Renal cortical epithelial cell (primary cell): ENCODE data around the gene AHNAK2. TPM values are rescaled to one million over a fixed set of nuclear protein-coding genes. Genes with fewer than 3 reads are reported as not detected.

Experiments used
- DNase-seq: peaks from one replicate; pipeline ENCODE4 v3.0.0-alpha.2; 2011; ENCODE audit warnings: low read depth
- total RNA-seq: library from RNA; depleted of rRNA; stranded (reverse); fragments of >200 nt; gene quantifications from 2 replicates; pipeline ENCODE4 v1.2.3, GENCODE V29; 2014

AHNAK2 gene
- total RNA-seq, 1 donor from 2014 or later = 60.5 TPM

DNA sequence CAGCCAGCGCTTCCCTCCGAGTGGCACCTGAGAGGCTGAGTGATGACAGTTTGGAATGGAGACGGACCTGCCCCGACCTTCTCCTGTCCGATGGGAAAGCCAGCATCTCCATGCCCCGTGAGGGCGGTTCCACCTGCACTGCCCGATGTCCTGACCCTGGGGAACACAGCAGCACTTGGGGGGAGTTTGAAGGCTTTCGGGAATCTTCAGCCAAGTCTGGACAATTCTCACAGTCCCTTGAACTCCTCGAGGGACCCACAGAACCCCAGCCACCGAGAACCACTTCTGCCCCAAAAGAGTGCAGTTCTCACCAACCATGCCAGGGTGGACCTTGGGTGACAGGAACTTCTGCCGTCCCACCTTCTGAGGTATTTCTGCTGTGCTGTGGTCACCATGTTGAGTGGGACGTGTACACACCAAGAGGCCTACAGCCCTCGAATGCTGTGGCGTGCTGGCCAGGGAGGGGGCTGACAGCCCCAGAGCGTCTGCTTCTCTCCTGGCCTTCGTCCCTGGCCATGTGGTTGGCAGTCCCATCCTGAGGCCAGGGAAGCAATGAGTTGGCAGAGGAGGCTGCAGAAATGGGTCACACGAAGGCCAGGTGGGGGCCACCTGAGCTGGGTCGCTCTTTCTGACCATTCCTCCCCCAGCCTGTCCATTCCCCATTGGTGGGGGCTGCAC is 8.5 kb upstream of the AHNAK2 start:
- DNase-seq = no peak

DNA sequence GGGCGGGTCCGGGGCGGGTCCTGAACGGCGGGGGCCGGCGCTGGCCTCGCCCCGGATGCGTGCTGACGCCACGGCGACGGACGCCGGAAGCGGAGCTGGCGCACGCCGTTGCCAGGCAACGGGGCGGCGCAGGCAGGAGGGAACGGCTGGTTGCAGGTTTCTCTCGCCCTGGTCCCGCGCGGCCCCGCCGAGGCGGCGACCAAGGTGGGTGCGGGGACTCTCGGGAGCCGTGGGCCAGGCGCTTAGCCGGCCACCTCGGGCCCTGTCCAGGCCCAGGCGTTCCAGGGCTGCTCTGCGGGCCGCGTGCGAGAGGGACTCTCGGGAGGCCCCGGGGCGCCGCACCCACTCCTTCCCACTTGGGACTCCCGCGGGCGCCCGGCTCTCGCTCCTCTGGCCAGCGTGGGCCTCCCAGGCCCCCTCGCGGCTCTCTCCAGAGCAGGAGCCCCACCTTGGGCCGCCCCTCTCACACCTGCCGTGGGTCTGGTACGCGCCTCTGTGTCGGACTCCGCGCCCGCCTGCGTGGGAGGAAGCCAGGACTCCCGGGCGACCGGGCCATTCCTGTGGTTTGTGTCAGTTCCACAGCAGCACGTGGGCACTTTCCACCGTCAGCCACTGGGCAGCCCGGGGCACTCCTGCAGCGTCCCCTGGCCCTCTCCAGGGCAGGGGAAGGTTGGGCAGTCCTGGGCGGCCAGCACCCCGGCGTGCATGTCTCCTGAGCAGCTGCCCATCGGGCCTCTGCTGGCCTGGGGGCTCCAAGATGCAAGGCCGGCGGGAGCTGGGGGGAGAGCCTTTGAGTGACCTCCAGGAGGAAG is 7.7 kb upstream of the AHNAK2 start, which contains the start of gene CLBA1:
Gene CLBA1, plus strand, starts transcription at position 114 of the 812 bp plus-strand sequence. Its CDS starts 644 bp downstream, at position 758.
- DNase-seq = peak; percentile 69

DNA sequence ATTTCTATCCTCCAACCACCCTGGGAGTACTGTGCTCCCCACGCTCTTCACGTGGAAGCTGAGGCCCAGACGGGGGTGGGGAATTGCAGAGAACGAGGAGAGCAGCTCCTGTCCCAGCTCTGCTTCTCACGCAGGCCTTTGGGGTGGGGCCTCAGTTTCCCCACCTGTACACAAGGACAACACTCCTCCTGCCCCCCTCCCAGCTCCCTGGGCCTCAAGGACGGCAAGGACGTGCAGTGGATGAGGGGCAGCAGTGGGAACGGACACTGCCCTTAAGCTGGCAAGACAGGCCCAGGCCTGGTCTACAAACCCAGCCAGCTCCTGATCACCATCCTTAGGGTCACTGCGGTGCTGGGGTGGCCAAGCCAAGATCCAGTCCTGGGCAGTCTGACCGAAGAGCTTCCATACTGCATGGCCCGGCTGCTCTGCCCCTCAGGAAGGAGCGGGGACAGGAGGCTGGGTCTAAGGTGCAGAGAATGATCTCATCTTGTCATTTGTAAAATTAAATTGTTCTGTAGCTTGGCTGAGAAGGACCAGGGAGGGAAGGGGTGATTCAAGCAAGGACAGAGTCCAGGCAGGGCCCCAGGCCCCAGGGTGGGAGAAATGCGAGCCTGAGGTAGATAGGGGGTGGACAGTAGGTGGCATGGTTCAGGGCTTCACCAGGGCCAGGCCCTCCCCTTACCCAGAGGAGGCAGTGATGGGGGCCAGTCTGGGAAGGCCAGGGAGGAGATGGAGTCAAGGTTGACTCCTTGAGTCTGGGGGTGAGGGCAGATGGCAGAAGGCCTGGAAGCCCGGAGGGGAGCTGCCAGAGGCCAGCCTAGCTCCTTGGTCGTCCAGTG is 6.1 kb upstream of the AHNAK2 start:
- no peak for DNase-seq

DNA sequence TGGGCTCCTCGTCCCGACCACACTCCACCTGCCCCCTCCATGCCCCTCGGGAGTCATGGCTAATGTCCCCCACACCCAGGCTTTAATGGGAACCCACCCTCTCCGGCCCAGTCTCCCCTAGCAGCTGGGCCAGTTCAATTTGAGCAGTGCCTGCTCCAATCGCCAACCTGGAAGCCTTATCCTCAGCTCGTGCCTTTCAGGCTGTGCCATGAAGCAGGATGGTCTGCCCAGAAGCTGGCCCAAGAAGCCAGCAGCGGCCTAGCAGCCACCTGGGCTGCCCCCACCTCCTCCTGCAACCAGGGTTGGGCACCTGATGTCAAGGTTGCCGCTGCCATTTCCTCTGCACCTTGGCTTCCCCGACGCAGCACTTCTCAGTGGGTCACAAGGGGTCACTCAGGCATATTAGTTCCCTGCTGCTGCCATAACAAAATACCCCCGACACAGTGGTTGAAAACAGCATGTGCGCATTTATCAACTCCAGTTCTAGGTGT is 5.1 kb upstream of the AHNAK2 start:
- no peak for DNase-seq

DNA sequence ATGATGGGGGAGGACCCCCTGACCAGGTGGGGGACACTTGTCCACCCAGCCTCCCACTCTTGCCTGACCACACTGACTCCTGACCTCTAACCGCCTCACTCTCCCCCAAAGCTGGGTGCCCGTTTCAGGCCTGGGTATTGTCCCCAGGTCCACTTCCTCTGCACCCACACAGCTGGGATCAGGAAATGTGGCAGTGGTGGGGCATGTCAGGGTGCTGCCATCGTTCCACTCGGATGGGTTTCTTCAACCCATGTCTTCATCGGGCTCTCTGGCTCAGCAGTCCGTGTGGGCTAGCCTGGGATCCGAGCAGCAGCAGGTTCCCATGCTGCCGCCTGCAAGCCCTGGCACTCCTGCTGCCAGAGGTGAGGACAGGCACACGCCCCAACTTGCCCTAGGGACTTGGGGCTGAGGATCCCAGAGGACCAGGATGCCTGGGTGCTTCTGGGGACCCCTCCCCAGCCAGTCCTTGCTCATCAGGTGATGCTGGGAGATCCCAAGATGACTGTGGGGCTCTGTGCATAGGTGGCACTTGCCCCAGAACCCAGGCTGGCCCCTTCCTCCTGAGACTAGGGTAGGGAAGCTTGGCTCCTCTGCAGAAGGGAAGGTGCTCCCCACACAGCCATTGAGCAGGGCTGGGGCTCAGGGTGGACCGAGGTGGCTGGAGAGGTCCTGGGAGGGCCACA is 4.5 kb upstream of the AHNAK2 start:
- DNase-seq = no peak

DNA sequence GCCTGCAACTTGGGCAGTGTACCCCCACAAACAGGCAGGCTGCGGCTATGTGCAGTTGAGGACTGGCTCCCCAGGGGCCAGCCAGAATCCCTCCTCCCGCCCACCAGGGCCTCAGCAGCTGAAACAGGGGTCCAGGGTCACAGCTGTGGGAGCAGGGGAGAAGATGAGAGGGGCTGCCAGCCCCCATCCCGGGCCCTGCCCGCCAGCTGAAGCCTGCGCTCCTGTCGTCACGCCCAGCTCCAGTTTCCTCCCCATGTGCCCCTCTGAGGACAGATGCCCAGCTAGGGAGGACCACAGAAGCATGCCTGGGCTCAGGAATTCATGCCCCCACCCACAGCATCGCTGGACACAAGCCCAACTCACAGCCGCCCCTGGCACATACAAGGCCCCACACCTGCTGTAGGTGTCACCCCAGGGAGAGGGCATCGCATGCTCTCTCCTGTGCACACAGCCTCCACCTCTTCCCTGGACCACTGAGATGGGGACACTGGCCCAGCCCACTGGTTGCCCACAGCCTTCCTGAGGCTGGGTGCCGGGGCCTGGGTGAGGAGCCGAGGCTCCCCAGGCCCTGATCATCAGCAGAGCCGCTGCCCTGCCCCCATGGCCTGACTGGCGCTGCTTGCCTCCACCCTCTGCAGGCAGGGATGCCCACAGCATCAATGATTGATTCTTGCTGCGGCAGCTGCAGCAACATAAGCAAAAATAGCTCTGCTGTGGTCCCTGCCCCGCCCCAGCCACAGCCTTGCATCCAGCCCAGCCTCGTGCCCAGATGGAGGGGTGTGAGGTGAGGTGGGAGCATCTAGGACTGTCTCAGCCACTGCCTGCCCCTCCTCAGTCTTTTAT is 3.7 kb upstream of the AHNAK2 start:
- DNase-seq = no peak

DNA sequence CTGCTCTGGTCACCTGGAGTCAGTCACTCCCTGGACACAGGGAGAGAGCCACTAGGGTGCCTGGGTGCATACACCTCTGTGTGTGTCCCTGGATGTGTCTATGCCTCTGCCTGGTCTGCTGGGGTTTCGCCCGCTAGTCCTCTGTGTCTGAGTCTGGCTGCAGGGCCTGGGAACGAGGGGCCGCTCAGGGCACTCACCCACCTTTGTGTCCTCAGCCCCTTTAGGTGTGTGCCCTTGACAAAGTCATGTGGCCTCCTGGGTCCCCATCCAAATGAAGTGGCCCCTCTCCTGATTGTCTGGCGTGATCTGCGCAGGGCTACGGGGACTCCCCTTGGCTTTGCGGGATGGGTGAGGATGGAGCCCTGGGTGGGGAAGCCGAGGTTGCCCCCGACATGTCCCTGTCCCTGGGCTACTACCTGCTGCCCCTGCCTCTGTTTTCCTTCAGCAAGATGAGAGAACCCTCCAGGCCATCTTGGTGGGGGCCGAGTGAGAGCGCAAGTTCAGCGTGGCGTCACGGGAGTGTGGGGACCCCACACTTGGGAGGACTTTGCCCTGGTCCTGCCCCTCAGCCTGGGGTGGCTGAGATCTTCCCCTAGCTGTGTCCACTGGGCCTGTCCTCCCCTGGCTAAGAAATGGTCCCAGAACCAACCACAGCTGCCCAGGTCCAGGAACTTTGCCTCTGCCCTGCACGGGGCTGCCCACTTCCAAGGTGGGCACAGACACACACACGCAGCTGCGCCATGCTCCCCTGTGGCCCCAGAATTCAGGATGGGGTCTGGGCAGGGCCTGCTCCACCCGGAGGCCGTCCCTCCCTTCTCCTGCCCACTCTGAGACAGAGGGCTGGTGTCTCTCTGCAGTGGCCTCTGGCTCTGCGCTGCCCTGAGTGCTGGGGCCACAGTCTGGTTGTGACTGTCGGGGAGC is 2.7 kb upstream of the AHNAK2 start:
- no peak for DNase-seq

DNA sequence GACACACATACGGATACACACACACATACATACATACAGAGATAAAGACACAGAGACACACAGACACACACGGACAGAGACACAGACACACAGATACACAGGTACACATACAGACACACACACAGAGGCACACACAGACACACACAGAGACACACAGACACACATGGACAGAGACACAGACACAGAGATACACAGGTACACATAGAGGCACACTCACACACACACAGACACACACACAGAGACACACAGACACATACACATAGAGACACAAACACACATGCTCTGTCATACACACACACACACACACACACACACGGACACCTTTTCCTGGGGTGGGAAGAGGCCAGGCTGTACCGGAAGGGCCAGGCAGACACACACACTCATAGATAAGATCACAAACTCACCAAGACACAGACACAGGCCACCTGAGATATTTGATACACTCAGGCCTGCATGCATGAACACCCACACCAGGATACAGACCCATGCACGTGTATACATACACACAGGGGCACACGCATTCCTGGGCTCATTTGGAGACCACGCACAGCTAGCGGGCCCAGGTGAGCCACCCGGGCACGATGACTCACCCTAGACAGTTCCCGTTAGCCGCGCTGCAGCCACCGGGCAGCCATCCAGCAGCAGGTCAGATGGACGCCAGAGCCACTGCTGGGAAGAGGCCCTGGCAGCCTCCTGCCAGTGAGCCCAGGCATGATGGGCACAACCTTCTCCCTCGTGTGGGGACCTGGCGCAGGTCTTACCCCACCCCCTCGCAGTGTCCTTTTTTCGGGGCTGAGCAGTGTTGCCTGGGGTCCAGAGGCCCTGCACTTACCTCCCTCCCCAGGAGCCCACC is 1.8 kb upstream of the AHNAK2 start:
- DNase-seq = peak; percentile 74

DNA sequence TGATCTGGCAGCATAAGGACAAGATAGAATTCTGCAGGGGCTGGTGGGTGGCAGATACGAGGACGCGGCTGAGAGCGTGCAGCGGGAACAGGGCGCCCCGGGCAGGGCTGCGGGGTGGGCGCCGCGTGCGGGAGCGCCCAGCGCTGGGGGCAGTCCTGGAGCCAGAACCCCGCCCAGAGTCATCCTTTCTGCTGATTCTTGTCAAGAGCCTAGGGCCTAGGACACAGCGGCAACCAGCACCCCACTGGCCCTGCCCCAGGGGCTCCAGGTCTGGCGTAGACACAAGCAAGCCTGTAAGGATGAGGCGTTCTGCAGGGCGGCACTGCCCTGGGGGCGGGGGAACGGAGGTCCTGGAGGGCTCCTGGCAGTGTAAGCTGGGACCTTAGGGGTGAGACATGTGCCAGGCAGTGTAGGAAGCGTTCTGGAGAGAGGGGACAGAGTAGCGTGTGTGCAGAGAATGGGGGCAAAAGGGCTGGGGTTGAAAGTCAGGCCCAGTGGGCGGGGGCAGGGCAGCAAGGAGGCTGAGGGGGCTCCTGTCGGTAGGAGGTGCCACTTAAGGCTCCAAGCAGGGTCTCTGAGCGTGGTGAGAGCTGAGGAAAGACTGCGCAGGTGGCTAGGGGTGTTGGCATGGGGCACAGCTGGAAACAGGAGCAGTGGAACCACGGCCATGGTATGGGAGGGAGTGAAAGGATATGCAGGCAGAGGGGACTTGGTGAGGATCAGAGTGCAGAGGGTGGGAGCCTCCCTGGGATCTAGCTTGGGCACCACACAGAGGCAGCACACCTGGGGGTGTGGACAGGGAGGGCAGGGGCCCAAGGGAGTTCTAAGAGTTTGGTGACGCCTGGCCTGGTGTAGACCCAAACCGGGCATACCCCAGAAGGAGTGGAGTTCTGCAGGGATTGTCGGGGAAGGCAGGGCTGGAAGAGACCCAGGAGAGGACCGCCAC is 845 bp upstream of the AHNAK2 start:
- no peak for DNase-seq

DNA sequence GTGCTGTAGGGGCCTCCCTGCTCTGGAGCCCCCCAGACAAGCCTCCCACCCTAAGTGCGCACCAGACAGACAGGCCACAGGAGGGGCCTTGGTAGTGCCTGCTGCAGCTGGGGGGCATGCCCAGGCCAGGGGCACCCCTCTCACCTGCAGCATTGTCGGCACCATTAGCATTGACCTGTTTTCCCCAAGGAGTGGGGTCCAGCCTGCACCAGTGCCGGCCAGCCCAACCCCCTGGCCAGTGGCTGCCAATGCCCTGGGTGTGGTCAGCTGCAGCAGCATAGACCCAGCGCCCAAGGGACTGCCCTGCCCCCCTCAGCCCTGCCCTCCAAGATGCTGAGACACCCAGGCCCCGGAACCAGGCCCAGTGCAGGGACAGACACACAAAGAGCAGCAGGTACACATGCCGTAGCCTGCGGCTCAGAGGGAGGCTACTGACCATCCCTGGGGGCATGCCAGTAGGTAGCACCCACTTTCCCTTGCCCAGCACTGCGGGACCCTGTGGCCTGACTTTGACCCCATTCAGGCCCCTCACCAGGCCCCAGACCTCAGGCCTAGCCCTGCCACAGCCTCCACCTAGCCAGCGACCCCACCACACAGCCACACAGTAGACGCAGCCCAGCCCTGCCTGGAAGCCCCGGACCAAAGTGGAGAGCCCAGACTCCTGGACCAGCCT is 1.0 kb downstream of the AHNAK2 start:
- DNase-seq = no peak

DNA sequence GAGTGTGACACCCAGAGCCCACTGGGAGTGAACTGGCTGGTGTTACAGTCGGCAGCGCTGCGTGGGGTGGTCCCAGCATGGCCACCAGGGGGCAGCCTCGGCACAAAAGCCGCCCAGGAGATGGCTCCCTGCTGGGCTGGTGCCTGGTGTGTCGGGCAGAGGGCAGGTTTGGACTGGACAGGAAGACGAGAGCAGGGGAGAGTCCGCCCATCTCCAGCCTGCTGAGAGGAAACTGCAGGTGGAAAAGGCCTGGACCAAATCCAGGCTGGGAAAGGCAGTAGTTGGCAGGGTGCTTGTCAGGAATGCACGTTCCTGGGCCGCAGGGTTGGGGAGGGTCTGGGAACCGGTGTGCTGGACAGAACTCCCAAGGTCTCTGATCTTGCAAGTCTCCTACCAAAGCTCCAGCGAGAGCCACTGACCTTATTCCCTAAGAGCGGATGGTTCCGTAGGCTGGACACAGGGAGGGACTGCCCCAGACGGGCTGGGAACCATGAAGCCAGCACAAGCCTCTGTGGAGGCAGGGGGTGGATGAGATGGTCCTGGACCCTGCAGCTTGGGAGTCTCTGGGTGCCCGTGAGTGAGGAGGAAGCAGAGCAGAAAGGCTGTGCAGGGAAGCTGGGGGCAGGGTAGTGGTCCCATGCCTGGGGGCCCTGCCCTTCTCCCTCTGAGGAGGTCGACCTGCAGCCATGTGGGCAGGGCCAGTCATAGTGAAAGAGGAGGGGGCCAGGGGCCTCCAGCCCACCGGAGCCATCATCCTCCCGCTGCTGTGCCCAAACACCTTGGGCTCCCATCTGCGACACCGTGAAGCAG is 1.8 kb downstream of the AHNAK2 start:
- DNase-seq = peak; percentile 67

DNA sequence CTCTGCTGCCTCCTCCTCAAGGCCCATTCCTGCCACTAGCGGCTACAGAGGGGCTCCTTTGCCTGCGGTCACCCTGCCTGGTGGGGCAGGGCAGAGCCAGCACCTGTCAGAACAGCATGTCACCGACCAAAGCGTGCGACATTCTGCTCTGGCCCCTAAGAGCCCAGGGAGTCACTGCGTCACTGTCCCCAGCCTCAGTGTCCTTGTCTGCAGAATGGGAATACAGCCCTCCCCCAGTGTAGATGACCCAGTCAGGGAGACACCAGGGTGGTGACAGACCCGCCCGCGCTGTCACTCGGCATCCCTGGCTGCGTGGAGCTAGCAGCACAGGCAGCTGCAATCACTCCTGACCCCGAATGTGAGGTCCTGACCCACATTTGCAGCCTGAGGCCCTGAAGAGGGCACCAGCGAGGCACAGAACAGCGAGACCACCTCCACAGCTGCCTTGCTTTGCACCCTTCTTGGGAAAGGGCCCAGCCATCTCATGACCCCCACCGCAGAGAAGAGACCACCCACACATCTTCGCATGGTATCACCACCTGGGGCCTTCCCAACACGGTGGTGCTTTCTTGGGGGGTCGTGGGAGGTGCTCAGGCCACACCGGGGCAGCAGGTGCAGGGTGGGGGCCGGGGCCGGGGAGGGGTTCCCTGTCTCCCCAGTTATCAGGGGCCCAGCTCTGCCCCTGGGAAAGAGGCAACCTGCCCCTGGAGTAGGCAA is 2.5 kb downstream of the AHNAK2 start:
- no peak for DNase-seq

DNA sequence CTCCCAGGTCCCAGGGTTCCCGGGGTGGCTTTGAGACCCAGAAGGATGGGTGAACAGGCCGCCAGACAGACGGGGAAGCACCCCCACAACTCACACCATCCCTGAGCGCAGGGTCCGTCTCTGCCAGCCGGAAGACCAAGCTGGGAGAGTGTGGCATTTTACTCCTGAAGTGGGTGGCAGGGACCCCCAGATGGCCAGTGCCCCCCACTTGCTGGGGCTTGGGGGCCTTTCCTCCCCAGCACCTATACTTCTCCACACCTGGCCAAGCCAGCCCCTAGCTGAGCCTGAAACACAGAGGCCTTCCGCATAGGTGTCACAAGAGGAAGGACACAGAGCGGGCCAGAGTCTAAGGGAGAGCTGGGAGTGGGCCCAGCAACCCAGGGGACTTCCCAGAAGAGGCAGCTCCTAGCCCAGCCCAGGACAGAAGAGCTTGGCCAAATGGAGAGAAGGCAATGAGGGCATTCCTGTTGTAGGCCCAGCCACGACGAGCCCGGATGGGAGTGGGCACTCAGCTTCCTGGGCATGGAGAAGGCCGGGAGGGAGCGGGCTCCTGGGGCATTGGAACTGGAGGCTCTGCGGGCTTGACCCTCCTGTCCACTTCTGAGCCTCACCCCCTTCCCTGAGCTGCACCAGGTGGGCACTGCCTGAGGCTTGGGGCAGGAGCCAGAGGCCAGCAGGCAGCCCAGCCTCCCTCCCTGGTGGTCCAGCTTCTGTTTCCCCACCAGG is 3.3 kb downstream of the AHNAK2 start:
- no peak for DNase-seq

DNA sequence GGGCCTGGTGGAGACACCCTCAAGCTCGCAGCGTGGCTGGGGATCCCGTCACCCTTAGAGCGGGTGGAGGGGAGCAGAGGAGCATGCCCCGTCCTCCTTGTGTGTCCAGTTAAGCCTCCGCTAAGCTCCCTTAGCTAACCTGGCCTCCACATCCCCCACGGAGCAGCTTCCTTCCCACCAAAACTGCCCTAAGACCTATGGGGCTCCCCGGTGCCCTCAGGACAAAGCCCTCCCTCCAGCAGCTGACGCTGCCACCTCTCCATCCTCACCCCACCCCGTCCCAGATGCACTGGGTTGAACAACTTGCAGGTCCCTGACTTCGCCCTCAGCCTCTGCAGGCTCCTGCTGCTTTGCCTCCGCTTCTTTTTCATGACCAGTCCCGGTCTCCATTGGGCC is 4.0 kb downstream of the AHNAK2 start:
- DNase-seq = no peak
